Common myeloid progenitor, CD34-positive (primary cell): ENCODE data around the gene DDX54.

Experiments used
- CTCF ChIA-PET: fragments of 350-600 bp; sonication (Branson Sonifier 250); formaldehyde crosslinking; loops from one replicate; lab custom pipeline; 2021; ENCODE audit warnings: antibody characterized with exemption; lab: Charles Lee
- POLR2A ChIA-PET: fragments of 350-600 bp; sonication (Branson Sonifier 250); formaldehyde crosslinking; loops from one replicate; lab custom pipeline; 2021; ENCODE audit warnings: antibody characterized with exemption; lab: Charles Lee
- DNase-seq, 3 donors: peaks; one replicate each; pipeline versions ENCODE4 v3.0.0 to v3.0.0-alpha.2; 2013
- H3K27ac ChIP-seq, 2 experiments: 1 replicate in 1 of 2; 2 replicates in 1 of 2; pipeline ENCODE4 v1.7.0; 2013; ENCODE audit warnings: inconsistent platforms in 2 of 2, low read length in 2 of 2, mild to moderate bottlenecking in 2 of 2, low read depth in 1 of 2, moderate library complexity in 1 of 2; ENCODE audit not compliant: severe bottlenecking in 2 of 2, insufficient read depth in 1 of 2, poor library complexity in 1 of 2
- H3K27me3 ChIP-seq, 5 experiments: replicated peaks in 2 of 5; 1 replicate in 3 of 5; 2 replicates in 2 of 5; pipeline versions ENCODE4 v1.6.1 to v1.7.0; 2013; ENCODE audit warnings: low read length in 4 of 5, mild to moderate bottlenecking in 2 of 5, moderate library complexity in 2 of 5, inconsistent platforms in 1 of 5; ENCODE audit not compliant: insufficient read depth in 5 of 5, control insufficient read depth in 4 of 5
- H3K36me3 ChIP-seq, 4 experiments: 1 replicate in 2 of 4; 2 replicates in 2 of 4; pipeline versions ENCODE4 v1.6.1 to v1.7.0; 2013; ENCODE audit warnings: low read length in 3 of 4, control low read depth in 1 of 4, mild to moderate bottlenecking in 1 of 4; ENCODE audit not compliant: control insufficient read depth in 4 of 4, insufficient read depth in 4 of 4
- H3K4me1 ChIP-seq, 4 experiments: 1 replicate in 3 of 4; 2 replicates in 1 of 4; pipeline versions ENCODE4 v1.6.1 to v1.7.1; 2013; ENCODE audit warnings: low read length in 3 of 4, mild to moderate bottlenecking in 3 of 4, control low read depth in 1 of 4, inconsistent platforms in 1 of 4, moderate library complexity in 1 of 4; ENCODE audit not compliant: control insufficient read depth in 4 of 4, insufficient read depth in 4 of 4; ENCODE audit errors: control extremely low read depth in 1 of 4
- H3K4me3 ChIP-seq, 7 experiments: 1 replicate in 4 of 7; 2 replicates in 3 of 7; pipeline versions ENCODE4 v1.5.1 to v1.7.0; 2013; ENCODE audit warnings: mild to moderate bottlenecking in 7 of 7, low read length in 6 of 7, moderate library complexity in 6 of 7, inconsistent platforms in 2 of 7, low read depth in 2 of 7, control low read depth in 1 of 7; ENCODE audit not compliant: insufficient read depth in 4 of 7, control insufficient read depth in 1 of 7; ENCODE audit errors: extremely low read depth in 1 of 7
- H3K9me3 ChIP-seq, 5 experiments: 1 replicate in 4 of 5; 2 replicates in 1 of 5; pipeline versions ENCODE4 v1.6.1 to v1.7.1; 2013; ENCODE audit warnings: low read length in 4 of 5, mild to moderate bottlenecking in 2 of 5, inconsistent platforms in 1 of 5, low read depth in 1 of 5, moderate library complexity in 1 of 5; ENCODE audit not compliant: control insufficient read depth in 4 of 5, insufficient read depth in 2 of 5; ENCODE audit errors: control extremely low read depth in 1 of 5
- WGBS: methylation state at CpG from one replicate; pipeline ENCODE4 v1.1.5; 2013; ENCODE audit not compliant: insufficient coverage; 5-methylcytosine and 5-hydroxymethylcytosine counted together

The DDX54 gene

GRCh38 chr12:113198296-113198695 is 13.0 kb upstream of the DDX54 start:
- Histone ChIP-seq H3K4me3 (no peak overlapping the region), H3K9me3 (no peaks in the 10 kb centered on the region), H3K4me1 (peaks cover 0 to 4% (median 0%) of the 10 kb centered on the region in 4 experiments), H3K27me3 (no peaks in the 10 kb centered on the region), H3K36me3 (no peaks in the 10 kb centered on the region), H3K27ac (no peak overlapping the region)
- ChIA-PET CTCF (interaction anchor here (0.7 to 3.9 kb wide), 4 partner anchors 19 to 113 kb away, joined by 3 to 44 read pairs (median 4); no protein-coding TSS in a partner anchor), POLR2A (interaction anchor here (0.9 kb wide), 1 partner anchor 35 kb away, joined by 3 read pairs; no protein-coding TSS in a partner anchor)
- WGBS: 89% methylated on average over 1 of the region's 1 CpG
- no peak for DNase-seq

GRCh38 chr12:113197518-113198077 is 12.3 kb upstream of the DDX54 start:
- peaks cover 0 to 4% (median 0%) of the 10 kb centered on the region in 4 experiments for H3K4me1 ChIP-seq

GRCh38 chr12:113196990-113197389 is 11.7 kb upstream of the DDX54 start:
- H3K9me3 ChIP-seq: no peaks in the 10 kb centered on the region
- DNase-seq: peak; percentile 84 to 91 (median 88)
- H3K4me3 ChIP-seq: no peak overlapping the region
- H3K36me3 ChIP-seq: peaks cover under 1 to 10% (median 7%) of the 10 kb centered on the region in 4 experiments
- CTCF ChIA-PET: interaction anchor here (0.7 to 3.9 kb wide), 22 partner anchors 8 to 726 kb away, joined by 3 to 44 read pairs (median 4); no protein-coding TSS in a partner anchor
- peaks cover 0 to 4% (median 0%) of the 10 kb centered on the region in 4 experiments for H3K4me1 ChIP-seq
- H3K27me3 ChIP-seq: no peaks in the 10 kb centered on the region
- 0% methylated on average over 1 of the region's 4 CpGs for WGBS
- no peak overlapping the region for H3K27ac ChIP-seq
- POLR2A ChIA-PET: interaction anchor here (0.6 kb wide), 1 partner anchor 32 kb away, joined by 3 read pairs; no protein-coding TSS in a partner anchor

More at GRCh38 chr12:113197518-113198077, 12.3 kb upstream of the DDX54 start:
- WGBS: 98% methylated on average over 6 of the region's 8 CpGs
- no peaks in the 10 kb centered on the region for H3K9me3 ChIP-seq
- no peak for DNase-seq
- POLR2A ChIA-PET: interaction anchor here (0.9 kb wide), 1 partner anchor 35 kb away, joined by 3 read pairs; no protein-coding TSS in a partner anchor
- CTCF ChIA-PET: interaction anchor here (0.7 to 3.9 kb wide), 16 partner anchors 7 to 725 kb away, joined by 3 to 44 read pairs (median 4); no protein-coding TSS in a partner anchor
- no peak overlapping the region for H3K4me3 ChIP-seq
- H3K27me3 ChIP-seq: no peaks in the 10 kb centered on the region
- H3K36me3 ChIP-seq: peaks cover 0 to 5% (median 4%) of the 10 kb centered on the region in 4 experiments
- H3K27ac ChIP-seq: no peak overlapping the region

GRCh38 chr12:113196582-113196981 is 11.3 kb upstream of the DDX54 start:
- Histone ChIP-seq H3K36me3 (peaks cover 2 to 14% (median 9%) of the 10 kb centered on the region in 4 experiments), H3K9me3 (no peaks in the 10 kb centered on the region), H3K4me3 (no peak overlapping the region), H3K27me3 (no peaks in the 10 kb centered on the region), H3K4me1 (peaks cover 0 to 4% (median 0%) of the 10 kb centered on the region in 4 experiments), H3K27ac (no peak overlapping the region)
- DNase-seq: no peak
- POLR2A ChIA-PET: interaction anchor here (0.6 kb wide), 1 partner anchor 32 kb away, joined by 3 read pairs; no protein-coding TSS in a partner anchor
- WGBS: 87% methylated on average over 6 of the region's 7 CpGs
- CTCF ChIA-PET: interaction anchor here (0.7 to 3.9 kb wide), 13 partner anchors 8 to 229 kb away, joined by 3 to 44 read pairs (median 4); no protein-coding TSS in a partner anchor

GRCh38 chr12:113195598-113195997 is 10.3 kb upstream of the DDX54 start:
- no peaks in the 10 kb centered on the region for H3K9me3 ChIP-seq
- POLR2A ChIA-PET: no interaction called here
- no peak for DNase-seq
- CTCF ChIA-PET: interaction anchor here (0.6 to 3.9 kb wide), 13 partner anchors 9 to 210 kb away, joined by 3 to 44 read pairs (median 4); no protein-coding TSS in a partner anchor
- H3K4me3 ChIP-seq: no peak overlapping the region
- no peak overlapping the region for H3K27ac ChIP-seq
- H3K27me3 ChIP-seq: no peaks in the 10 kb centered on the region
- H3K4me1 ChIP-seq: peaks cover 0 to 4% (median 0%) of the 10 kb centered on the region in 4 experiments
- WGBS: 100% methylated on average over 6 of the region's 13 CpGs
- H3K36me3 ChIP-seq: peaks cover 2 to 24% (median 16%) of the 10 kb centered on the region in 4 experiments

GRCh38 chr12:113194971-113195391 is 9.7 kb upstream of the DDX54 start:
- Histone ChIP-seq H3K36me3 (peaks cover 2 to 28% (median 16%) of the 10 kb centered on the region in 4 experiments), H3K27ac (no peak overlapping the region), H3K4me1 (peaks cover 0 to 4% (median 0%) of the 10 kb centered on the region in 4 experiments), H3K27me3 (no peaks in the 10 kb centered on the region), H3K4me3 (no peak overlapping the region), H3K9me3 (no peaks in the 10 kb centered on the region)
- WGBS: 89% methylated on average over 4 of the region's 4 CpGs
- no peak for DNase-seq
- ChIA-PET POLR2A (no interaction called here), CTCF (interaction anchor here (0.7 to 3.9 kb wide), 9 partner anchors 8 to 230 kb away, joined by 3 to 44 read pairs (median 5); no protein-coding TSS in a partner anchor)
